HL-60 (cell line): ENCODE data around the gene ZIC5.

Experiments
- DNase-seq, 2 experiments: peaks; one replicate each; pipeline ENCODE4 v3.0.0-alpha.2; 2010 to 2020; ENCODE audit warnings: low read depth in 1 of 2, low spot score in 1 of 2
- H3K27ac ChIP-seq: fragments of 250-450 bp; sonication (Bioruptor Pico); replicated peaks from 2 replicates; pipeline ENCODE4 v1.5.1; 2020; ENCODE audit warnings: mild to moderate bottlenecking, moderate library complexity
- H3K27me3 ChIP-seq: fragments of 250-450 bp; sonication (Bioruptor Pico); 2 replicates; pipeline ENCODE4 v1.5.1; 2021; ENCODE audit warnings: mild to moderate bottlenecking, moderate library complexity; ENCODE audit not compliant: insufficient read depth, poor library complexity, severe bottlenecking
- H3K4me3 ChIP-seq: replicated peaks from 2 replicates; pipeline ENCODE4 v1.5.1; 2011; ENCODE audit warnings: mild to moderate bottlenecking, control low read depth, low read length; ENCODE audit not compliant: insufficient read depth
- GABPA ChIP-seq: IDR thresholded peaks from 2 replicates; pipeline ENCODE4 v1.6.1; 2012; ENCODE audit warnings: low read depth
- POLR2AphosphoS5 ChIP-seq: IDR thresholded peaks from 2 replicates; pipeline ENCODE4 v1.6.1; 2012; ENCODE audit warnings: low read depth
- REST ChIP-seq: IDR thresholded peaks from 2 replicates; pipeline ENCODE4 v1.6.1; 2012; ENCODE audit warnings: low read depth; ENCODE audit not compliant: insufficient replicate concordance
- SPI1 ChIP-seq: IDR thresholded peaks from 2 replicates; pipeline ENCODE4 v1.6.1; 2012; ENCODE audit warnings: low read depth, mild to moderate bottlenecking, borderline replicate concordance
- TF ChIP-seq, protein P1 (sequence below): IDR thresholded peaks from one replicate; pipeline ENCODE4 v1.5.1; 2011; ENCODE audit warnings: low read length, control low read depth, inconsistent platforms; ENCODE audit not compliant: insufficient read depth

ZIC5 gene

DNA sequence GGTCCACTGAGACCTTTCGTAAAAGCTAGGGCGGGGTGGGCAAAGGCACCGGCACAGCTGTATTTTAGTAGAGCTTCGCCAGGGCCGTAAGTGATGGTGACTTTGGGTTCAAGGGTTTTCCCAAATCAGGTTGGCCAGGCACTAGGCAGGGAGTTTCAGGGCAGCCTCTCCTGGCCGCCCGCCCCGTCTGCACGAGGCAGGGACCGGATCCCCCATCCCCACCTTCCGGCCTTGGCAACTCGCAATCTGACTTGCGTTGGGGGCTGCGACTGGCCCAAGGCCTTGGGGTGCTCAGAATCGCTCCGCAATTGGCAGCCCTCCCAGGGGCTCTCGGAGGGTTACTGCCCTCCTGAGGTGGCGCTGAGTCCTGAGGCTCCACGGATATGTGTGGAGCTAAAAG, 4.1 kb upstream of the ZIC5 start:
- Histone ChIP-seq H3K4me3 (no peak overlapping the region), H3K27me3 (peaks cover 89% of the 10 kb centered on the region), H3K27ac (no peak overlapping the region)
- no peak for TF ChIP-seq SPI1
- TF ChIP-seq REST, result no peak
- TF ChIP-seq GABPA, result no peak
- no peak for TF ChIP-seq POLR2AphosphoS5
- TF ChIP-seq, protein P1, sequence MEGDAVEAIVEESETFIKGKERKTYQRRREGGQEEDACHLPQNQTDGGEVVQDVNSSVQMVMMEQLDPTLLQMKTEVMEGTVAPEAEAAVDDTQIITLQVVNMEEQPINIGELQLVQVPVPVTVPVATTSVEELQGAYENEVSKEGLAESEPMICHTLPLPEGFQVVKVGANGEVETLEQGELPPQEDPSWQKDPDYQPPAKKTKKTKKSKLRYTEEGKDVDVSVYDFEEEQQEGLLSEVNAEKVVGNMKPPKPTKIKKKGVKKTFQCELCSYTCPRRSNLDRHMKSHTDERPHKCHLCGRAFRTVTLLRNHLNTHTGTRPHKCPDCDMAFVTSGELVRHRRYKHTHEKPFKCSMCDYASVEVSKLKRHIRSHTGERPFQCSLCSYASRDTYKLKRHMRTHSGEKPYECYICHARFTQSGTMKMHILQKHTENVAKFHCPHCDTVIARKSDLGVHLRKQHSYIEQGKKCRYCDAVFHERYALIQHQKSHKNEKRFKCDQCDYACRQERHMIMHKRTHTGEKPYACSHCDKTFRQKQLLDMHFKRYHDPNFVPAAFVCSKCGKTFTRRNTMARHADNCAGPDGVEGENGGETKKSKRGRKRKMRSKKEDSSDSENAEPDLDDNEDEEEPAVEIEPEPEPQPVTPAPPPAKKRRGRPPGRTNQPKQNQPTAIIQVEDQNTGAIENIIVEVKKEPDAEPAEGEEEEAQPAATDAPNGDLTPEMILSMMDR, result no peak
- no peak for DNase-seq

- H3K27me3 ChIP-seq, result peaks cover 89% of the 10 kb centered on the region
- TF ChIP-seq SPI1 (no peak), GABPA (no peak), REST (no peak), POLR2AphosphoS5 (no peak)
- TF ChIP-seq, protein P1, result no peak
- DNase-seq, result no peak
- H3K4me3 ChIP-seq, result no peak overlapping the region
- H3K27ac ChIP-seq, result no peak overlapping the region
Measured at GRCh38 chr13:99974939-99975561, 3.5 kb upstream of the ZIC5 start.

DNA sequence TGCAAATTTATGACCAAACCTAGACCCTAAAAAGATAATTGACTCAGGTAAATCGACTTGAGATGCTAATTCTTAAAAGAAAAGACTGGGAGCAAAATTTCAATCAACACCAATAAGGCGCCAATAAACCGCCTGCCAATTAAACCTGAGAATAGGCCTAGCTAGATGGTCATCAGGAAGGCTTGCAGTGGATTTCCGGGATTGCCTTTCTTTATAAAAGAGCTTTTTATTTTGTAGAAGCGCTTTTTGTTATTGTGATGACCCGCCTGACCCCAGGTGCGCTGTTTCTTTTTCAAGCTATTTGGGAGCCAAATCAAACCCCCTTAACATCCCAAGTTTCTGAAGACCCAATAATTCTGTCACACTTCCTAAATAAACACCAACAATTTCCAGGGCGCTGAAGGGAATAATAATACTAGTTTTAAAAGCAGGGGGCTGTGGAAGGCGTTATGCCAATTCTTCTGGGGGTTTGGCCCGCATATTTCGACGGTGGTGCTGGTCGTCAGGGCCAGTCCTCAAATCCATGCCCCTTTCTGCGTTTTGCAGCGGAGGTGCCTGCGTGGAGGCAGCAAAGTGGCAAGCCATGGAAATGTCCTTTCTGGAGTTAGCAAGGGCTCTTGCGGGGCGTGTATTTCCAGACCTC, 2.9 kb upstream of the ZIC5 start:
- Histone ChIP-seq H3K4me3 (no peak overlapping the region), H3K27ac (no peak overlapping the region), H3K27me3 (peaks cover 88% of the 10 kb centered on the region)
- DNase-seq, result no peak
- TF ChIP-seq SPI1 (no peak), POLR2AphosphoS5 (no peak), REST (no peak), GABPA (no peak)
- TF ChIP-seq, protein P1, result no peak
